Trophoblast cell (in vitro differentiated cells and primary cell): ENCODE results near the gene TMEM127.
A peak's percentile ranks its signal among the peaks of the same experiment; 100 is the strongest.

Experiments used
- DNase-seq, 2 donors: peaks; one replicate each; pipeline ENCODE4 v3.0.0-alpha.2; 2016
- H2AFZ ChIP-seq: 2 replicates; pipeline ENCODE4 v1.6.1; 2013; ENCODE audit warnings: low read length, moderate library complexity, mild to moderate bottlenecking; ENCODE audit not compliant: insufficient read depth, poor library complexity
- H2AK5ac ChIP-seq: 2 replicates; pipeline ENCODE4 v1.6.1; 2013; ENCODE audit warnings: mild to moderate bottlenecking, low read length
- H2BK120ac ChIP-seq: 2 replicates; pipeline ENCODE4 v1.6.1; 2013; ENCODE audit warnings: low read length, mild to moderate bottlenecking, moderate library complexity; ENCODE audit not compliant: insufficient read depth, poor library complexity
- H2BK12ac ChIP-seq: 2 replicates; pipeline ENCODE4 v1.6.1; 2013; ENCODE audit warnings: mild to moderate bottlenecking, low read length, moderate library complexity
- H2BK5ac ChIP-seq: 2 replicates; pipeline ENCODE4 v1.6.1; 2013; ENCODE audit warnings: low read length, low read depth, moderate library complexity, mild to moderate bottlenecking; ENCODE audit not compliant: poor library complexity
- H3K14ac ChIP-seq: 2 replicates; pipeline ENCODE4 v1.6.1; 2013; ENCODE audit warnings: mild to moderate bottlenecking, low read length
- H3K18ac ChIP-seq: 2 replicates; pipeline ENCODE4 v1.6.1; 2013; ENCODE audit warnings: mild to moderate bottlenecking, low read length
- H3K23ac ChIP-seq: 2 replicates; pipeline ENCODE4 v1.6.1; 2013; ENCODE audit warnings: low read length
- H3K27ac ChIP-seq: 2 replicates; pipeline ENCODE4 v1.5.1; 2013; ENCODE audit warnings: low read depth, mild to moderate bottlenecking, inconsistent platforms, low read length, moderate library complexity
- H3K27me3 ChIP-seq: 2 replicates; pipeline ENCODE4 v1.6.1; 2013; ENCODE audit warnings: inconsistent platforms, mild to moderate bottlenecking, low read length, moderate library complexity; ENCODE audit not compliant: insufficient read depth
- H3K36me3 ChIP-seq, 2 experiments: 1 replicate in 1 of 2; 2 replicates in 1 of 2; pipeline ENCODE4 v1.6.1; 2013; ENCODE audit warnings: low read length in 2 of 2, mild to moderate bottlenecking in 2 of 2, moderate library complexity in 1 of 2; ENCODE audit not compliant: insufficient read depth in 2 of 2, control insufficient read depth in 1 of 2
- H3K4ac ChIP-seq: 2 replicates; pipeline ENCODE4 v1.6.1; 2013; ENCODE audit warnings: low read depth, mild to moderate bottlenecking, low read length, moderate library complexity
- H3K4me1 ChIP-seq, 2 experiments: 1 replicate in 1 of 2; 2 replicates in 1 of 2; pipeline ENCODE4 v1.6.1; 2013; ENCODE audit warnings: low read length in 2 of 2, mild to moderate bottlenecking in 2 of 2, moderate library complexity in 1 of 2; ENCODE audit not compliant: insufficient read depth in 2 of 2, control insufficient read depth in 1 of 2
- H3K4me2 ChIP-seq: 2 replicates; pipeline ENCODE4 v1.6.1; 2013; ENCODE audit warnings: inconsistent platforms, mild to moderate bottlenecking, low read length, moderate library complexity
- H3K4me3 ChIP-seq: 2 replicates; pipeline ENCODE4 v1.5.1; 2013; ENCODE audit warnings: mild to moderate bottlenecking, low read depth, low read length, inconsistent platforms
- H3K79me1 ChIP-seq: one replicate; pipeline ENCODE4 v1.6.1; 2013; ENCODE audit warnings: low read length
- H3K79me2 ChIP-seq: 2 replicates; pipeline ENCODE4 v1.6.1; 2013; ENCODE audit warnings: low read length, mild to moderate bottlenecking; ENCODE audit not compliant: control insufficient read depth, insufficient read depth, poor library complexity
- H3K9ac ChIP-seq: 2 replicates; pipeline ENCODE4 v1.6.1; 2013; ENCODE audit warnings: mild to moderate bottlenecking, low read length
- H3K9me3 ChIP-seq: 2 replicates; pipeline ENCODE4 v1.6.1; 2013; ENCODE audit warnings: low read depth, mild to moderate bottlenecking, control low read depth, inconsistent platforms, low read length; ENCODE audit not compliant: insufficient read depth
- H4K12ac ChIP-seq: 2 replicates; pipeline ENCODE4 v1.6.1; 2013; ENCODE audit warnings: low read depth, mild to moderate bottlenecking, low read length, moderate library complexity
- H4K8ac ChIP-seq: 2 replicates; pipeline ENCODE4 v1.6.1; 2013; ENCODE audit warnings: low read depth, mild to moderate bottlenecking, low read length, moderate library complexity
- H4K91ac ChIP-seq: one replicate; pipeline ENCODE4 v1.6.1; 2013; ENCODE audit warnings: low read depth, mild to moderate bottlenecking, low read length, moderate library complexity
- WGBS: extraction: QIAGEN DNeasy Blood & Tissue Kit; methylation state at CpG from one replicate; pipeline ENCODE4 v1.1.7; 2013; ENCODE audit warnings: missing lambda C conversion rate; ENCODE audit not compliant: insufficient read length, insufficient coverage; ENCODE audit errors: extremely low coverage; 5-methylcytosine and 5-hydroxymethylcytosine counted together

Gene TMEM127

GRCh38 chr2:96262306-96262705 is 3.5 kb downstream of the TMEM127 start:
- Histone ChIP-seq H2BK5ac (no peak overlapping the region), H3K4ac (no peak overlapping the region), H2BK120ac (no peak overlapping the region), H2AK5ac (no peak overlapping the region), H3K4me2 (no peak overlapping the region), H4K12ac (no peak overlapping the region), H4K8ac (no peak overlapping the region), H3K9me3 (peaks cover 2% of the 10 kb centered on the region), H3K9ac (no peak overlapping the region), H3K79me2 (peaks cover 5% of the 10 kb centered on the region), H3K27ac (no peak overlapping the region), H4K91ac (no peak overlapping the region), H3K23ac (no peak overlapping the region), H3K27me3 (no peaks in the 10 kb centered on the region), H3K79me1 (peaks cover 6% of the 10 kb centered on the region), H3K18ac (no peak overlapping the region), H3K36me3 (peaks cover 13 to 27% of the 10 kb centered on the region in 2 experiments), H2BK12ac (no peak overlapping the region), H3K4me1 (peaks cover 14 to 16% of the 10 kb centered on the region in 2 experiments), H2AFZ (no peak overlapping the region), H3K4me3 (no peak overlapping the region), H3K14ac (no peak overlapping the region)
- WGBS = no CpG with 5 or more reads among the region's 2 CpGs
- no peak for DNase-seq

- Histone ChIP-seq H3K14ac (no peak overlapping the region), H3K36me3 (peaks cover 13 to 25% of the 10 kb centered on the region in 2 experiments), H3K27ac (no peak overlapping the region), H4K8ac (no peak overlapping the region), H2AK5ac (no peak overlapping the region), H4K12ac (no peak overlapping the region), H3K9ac (no peak overlapping the region), H2BK120ac (no peak overlapping the region), H3K4me2 (no peak overlapping the region), H3K27me3 (no peaks in the 10 kb centered on the region), H4K91ac (no peak overlapping the region), H3K79me2 (peaks cover 5% of the 10 kb centered on the region), H2BK5ac (no peak overlapping the region), H3K4ac (no peak overlapping the region), H2AFZ (no peak overlapping the region), H3K4me3 (no peak overlapping the region), H3K79me1 (peaks cover 6% of the 10 kb centered on the region), H3K9me3 (peaks cover 2% of the 10 kb centered on the region), H2BK12ac (no peak overlapping the region), H3K23ac (no peak overlapping the region), H3K18ac (no peak overlapping the region), H3K4me1 (peaks cover 14% of the 10 kb centered on the region in 2 experiments)
- no CpG with 5 or more reads among the region's 6 CpGs for WGBS
- DNase-seq = no peak
Observed at GRCh38 chr2:96261328-96262003, 4.3 kb downstream of the TMEM127 start.

- Histone ChIP-seq H3K23ac (no peak overlapping the region), H4K8ac (no peak overlapping the region), H3K4me2 (peak overlapping the region; percentile 5), H3K4me3 (no peak overlapping the region), H3K14ac (no peak overlapping the region), H3K4me1 (peaks cover 14% of the 10 kb centered on the region in 2 experiments), H4K91ac (no peak overlapping the region), H2AFZ (no peak overlapping the region), H2AK5ac (no peak overlapping the region), H3K36me3 (peaks cover 18 to 26% of the 10 kb centered on the region in 2 experiments), H4K12ac (no peak overlapping the region), H3K27me3 (no peaks in the 10 kb centered on the region), H3K4ac (no peak overlapping the region), H3K18ac (no peak overlapping the region), H3K9me3 (peaks cover 2% of the 10 kb centered on the region), H3K9ac (no peak overlapping the region), H2BK12ac (no peak overlapping the region), H3K27ac (peak overlapping the region; percentile 56), H3K79me1 (peaks cover 2% of the 10 kb centered on the region), H2BK5ac (no peak overlapping the region), H3K79me2 (peaks cover 2% of the 10 kb centered on the region), H2BK120ac (no peak overlapping the region)
- no CpG with 5 or more reads among the region's 10 CpGs for WGBS
- peak; percentile 35 to 42 for DNase-seq
Observed at GRCh38 chr2:96260387-96261260, 5.2 kb downstream of the TMEM127 start.

GRCh38 chr2:96259497-96259921 is 6.3 kb downstream of the TMEM127 start:
- H3K4me1 ChIP-seq = peaks cover 9 to 14% of the 10 kb centered on the region in 2 experiments
- no peak overlapping the region for H3K4ac ChIP-seq
- no peak overlapping the region for H2BK5ac ChIP-seq
- no peak overlapping the region for H3K4me2 ChIP-seq
- H3K9ac ChIP-seq = no peak overlapping the region
- no peak overlapping the region for H2BK12ac ChIP-seq
- no peak overlapping the region for H2AK5ac ChIP-seq
- H4K8ac ChIP-seq = no peak overlapping the region
- H3K4me3 ChIP-seq = no peak overlapping the region
- H2AFZ ChIP-seq = no peak overlapping the region
- no peak overlapping the region for H3K27ac ChIP-seq
- no peak overlapping the region for H4K12ac ChIP-seq
- H3K9me3 ChIP-seq = peaks cover 2% of the 10 kb centered on the region
- H3K79me2 ChIP-seq = no peaks in the 10 kb centered on the region
- no peaks in the 10 kb centered on the region for H3K79me1 ChIP-seq
- no CpG with 5 or more reads among the region's 5 CpGs for WGBS
- peaks cover 24 to 35% of the 10 kb centered on the region in 2 experiments for H3K36me3 ChIP-seq
- H3K27me3 ChIP-seq = no peaks in the 10 kb centered on the region
- no peak overlapping the region for H2BK120ac ChIP-seq
- no peak overlapping the region for H3K14ac ChIP-seq
- no peak overlapping the region for H3K18ac ChIP-seq
- no peak overlapping the region for H4K91ac ChIP-seq
- DNase-seq = no peak
- peak overlapping the region; percentile 56 for H3K23ac ChIP-seq
